ENCODE results near the gene HNRNPUL2. TPM values are rescaled to one million over a fixed set of nuclear protein-coding genes. Genes with fewer than 3 reads are reported as not detected.
A peak's percentile ranks its signal among the peaks of the same experiment; 100 is the strongest.

The HNRNPUL2 gene
- total and polyA plus RNA-seq, 10 of the 15 experiments (the other 5 are each of a cell fraction or from before 2014, with no cell fraction given): 1.6 to 72.2 (median 14.9) TPM

- TF ChIP-seq REST (IDR thresholded peaks at IDR 0.05; ENCODE audit: low read depth, low read length) (no peak), CBX5 (IDR thresholded peaks at IDR 0.05; ENCODE audit: low read depth) (no peak), TBL1XR1 (IDR thresholded peaks at IDR 0.05; ENCODE audit: low read depth, low read length) (no peak), KDM1A (IDR thresholded peaks at IDR 0.05; ENCODE audit: borderline replicate concordance) (no peak), EGR1 (IDR thresholded peaks at IDR 0.05; ENCODE audit: borderline replicate concordance in 1 of 2, low read depth in 2 of 2, low read length in 2 of 2) (0 out of 3 replicates have a peak, but pooled peaks of 1 of the 2 experiments have one; percentile 40), CHD1 (IDR thresholded peaks at IDR 0.05; ENCODE audit: low read depth, low read length) (no peak), SMC3 (IDR thresholded peaks at IDR 0.05; ENCODE audit: borderline replicate concordance, low read length) (peak; percentile 73; the same call in 1 of the 2 replicates), RUNX3 (IDR thresholded peaks at IDR 0.05; ENCODE audit: low read length) (no peak), BMI1 (IDR thresholded peaks at IDR 0.05; ENCODE audit: borderline replicate concordance) (no peak), PBX3 (IDR thresholded peaks at IDR 0.05; ENCODE audit: insufficient replicate concordance, low read depth, low read length) (no peak), EP300 (IDR thresholded peaks at IDR 0.05; ENCODE audit: borderline replicate concordance in 1 of 2, control insufficient read depth in 1 of 2, low read depth in 2 of 2, low read length in 2 of 2) (no peak), CTCF (IDR thresholded peaks at IDR 0.05 in 2 of 3, conservative IDR thresholded peaks at IDR 0.05 in 1 of 3; ENCODE audit: control insufficient read depth in 2 of 3, extremely low read depth in 1 of 3, insufficient read depth in 1 of 3, low read depth in 3 of 3, low read length in 3 of 3) (peak; percentile 79 to 86 (median 82)), MXI1 (IDR thresholded peaks at IDR 0.05; ENCODE audit: low read depth, low read length) (no peak), MAX (IDR thresholded peaks at IDR 0.05; ENCODE audit: low read depth, low read length) (no peak), SREBF1 (IDR thresholded peaks at IDR 0.05; ENCODE audit: low read length) (no peak), PAX8 (IDR thresholded peaks at IDR 0.05) (no peak), RAD51 (IDR thresholded peaks at IDR 0.05) (no peak), ZSCAN29 (IDR thresholded peaks at IDR 0.05) (no peak), SMARCA5 (IDR thresholded peaks at IDR 0.05) (no peak)
Measured at GRCh38 chr11:62694455-62695167, 32.6 kb downstream of the HNRNPUL2 start (continued).

Data from GM12878 (cell line).